ENCODE results near the gene STAMBPL1.
"Not testable (repeated sequence)": the region's sequence is repeated elsewhere in the genome, so short reads cannot be mapped to it uniquely, and the experiment has no call there.

STAMBPL1 gene

GRCh38 chr10:88923520-88923919, 43.5 kb downstream of the STAMBPL1 start:
- DNase-seq = no peak

- peak; percentile 25 for DNase-seq
Measured at GRCh38 chr10:88926566-88927415, 46.7 kb downstream of the STAMBPL1 start.

GRCh38 chr10:88927416-88927690, 47.3 kb downstream of the STAMBPL1 start:
- DNase-seq = no peak

GRCh38 chr10:88928254-88928653, 48.2 kb downstream of the STAMBPL1 start:
- no peak for DNase-seq

GRCh38 chr10:88931548-88931947, 51.5 kb downstream of the STAMBPL1 start:
- DNase-seq = no peak

DNA sequence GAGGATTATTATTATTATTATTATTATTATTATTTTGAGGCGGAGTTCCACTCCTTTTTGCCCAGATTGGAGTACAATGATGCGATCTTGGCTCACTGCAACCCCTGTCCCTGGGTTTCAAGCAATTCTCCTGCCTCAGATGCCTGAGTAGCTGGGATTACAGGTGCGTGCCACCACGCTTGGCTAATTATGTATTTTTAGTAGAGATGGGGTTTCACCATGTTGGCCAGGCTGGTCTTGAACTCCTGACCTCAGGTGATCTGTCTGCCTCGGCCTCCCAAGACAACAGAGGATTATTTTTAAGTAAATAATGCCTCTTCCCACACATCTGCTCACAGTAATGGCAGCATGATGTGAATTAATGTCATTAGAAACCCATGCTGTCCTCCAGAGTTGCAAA, 52.0 kb downstream of the STAMBPL1 start:
- not testable (repeated sequence) for DNase-seq

DNA sequence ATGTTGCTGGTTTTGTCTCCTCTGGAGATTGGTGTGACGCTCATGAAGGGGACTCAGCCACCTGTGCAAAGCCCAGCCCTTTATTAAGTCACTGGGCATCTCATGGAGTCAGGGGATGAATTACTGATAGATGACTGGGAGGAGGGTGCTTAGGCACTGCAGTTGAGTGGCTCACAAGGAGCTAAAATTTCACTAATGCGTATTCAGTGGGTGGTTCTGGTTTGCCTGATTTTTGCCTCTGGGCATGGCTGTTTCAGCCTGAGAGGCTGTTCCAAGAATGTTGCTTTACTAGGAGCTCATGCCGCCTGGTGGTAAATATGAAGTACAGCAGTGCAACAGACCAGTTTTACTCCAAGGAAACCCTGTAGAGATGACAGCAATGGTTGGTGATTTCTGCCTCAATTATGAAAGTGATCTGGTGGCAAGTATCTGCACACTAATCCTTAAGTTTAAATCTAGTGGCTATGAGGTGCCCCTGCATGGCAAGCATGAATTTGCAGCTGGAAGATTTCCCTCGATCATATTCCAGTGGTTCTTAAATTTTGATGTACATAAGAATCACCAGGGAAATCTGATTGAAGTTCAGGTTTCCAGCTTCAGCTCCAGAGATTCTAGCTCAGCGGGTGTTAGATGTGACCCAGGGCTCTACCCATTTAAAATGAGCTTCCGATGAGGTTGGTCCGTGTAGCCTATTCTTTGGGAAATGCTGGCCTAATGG, 52.7 kb downstream of the STAMBPL1 start:
- peak; percentile 86 for DNase-seq

DNA sequence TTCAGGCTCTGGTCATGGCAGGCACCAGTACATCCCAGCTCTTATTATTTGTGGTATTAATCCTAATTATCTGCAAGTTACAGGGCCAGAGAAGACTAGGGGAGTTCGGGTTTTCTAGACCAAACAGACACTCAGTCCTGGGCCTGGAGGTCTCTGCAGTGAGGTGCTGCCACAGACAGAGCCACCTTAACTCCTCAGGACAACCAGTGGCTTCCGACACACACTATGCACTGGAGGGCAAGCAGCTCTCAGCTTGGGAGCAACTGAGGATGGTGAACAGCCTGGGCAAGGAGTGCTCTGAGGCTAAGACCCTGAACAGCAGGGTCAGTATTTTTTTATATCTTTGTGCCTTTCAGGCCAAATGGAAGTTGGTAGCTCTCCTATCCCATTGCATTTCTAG, 53.5 kb downstream of the STAMBPL1 start:
- no peak for DNase-seq

GRCh38 chr10:88934900-88935672, 55.0 kb downstream of the STAMBPL1 start:
- peak; percentile 93 for DNase-seq

DNA sequence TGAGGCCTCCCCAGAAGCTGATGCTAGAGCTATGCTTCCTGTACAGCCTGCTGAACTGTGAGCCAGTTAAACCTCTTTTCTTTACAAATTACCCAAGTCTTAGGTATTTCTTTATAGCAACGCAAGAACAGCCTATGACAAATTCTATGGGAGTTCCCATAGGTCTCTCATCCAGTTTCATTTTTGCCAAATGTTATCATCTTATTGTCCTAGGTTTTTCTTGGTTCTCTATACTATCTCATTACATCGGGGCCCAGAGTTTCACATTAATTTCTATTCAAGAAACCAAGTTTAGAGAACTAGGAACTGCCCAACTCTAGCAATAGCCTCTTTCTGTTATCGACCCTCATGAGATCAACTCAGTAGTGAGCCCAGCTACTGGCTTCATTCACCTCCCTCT, 56.6 kb downstream of the STAMBPL1 start:
- DNase-seq = no peak

GRCh38 chr10:88938039-88938438, 58.0 kb downstream of the STAMBPL1 start:
- no peak for DNase-seq

DNA sequence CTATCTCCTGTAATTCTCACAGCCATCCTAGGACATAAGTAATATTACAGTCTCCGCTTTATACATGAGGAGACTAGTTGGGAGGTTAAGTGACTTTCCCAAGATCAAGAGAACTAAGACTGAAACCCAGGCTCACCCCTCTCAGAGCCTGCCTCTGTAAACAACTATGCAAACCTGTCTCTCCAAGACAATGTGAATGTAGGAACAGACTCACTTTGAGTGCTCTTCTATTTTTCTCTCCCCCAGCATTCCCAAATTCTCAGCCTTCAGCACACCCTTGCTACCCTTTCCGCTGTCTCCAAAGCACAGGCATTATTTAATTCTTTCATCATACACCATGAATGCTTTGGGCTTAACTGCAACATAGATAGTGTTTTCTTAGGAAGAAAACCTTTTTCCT, 58.9 kb downstream of the STAMBPL1 start:
- no peak for DNase-seq

DNA sequence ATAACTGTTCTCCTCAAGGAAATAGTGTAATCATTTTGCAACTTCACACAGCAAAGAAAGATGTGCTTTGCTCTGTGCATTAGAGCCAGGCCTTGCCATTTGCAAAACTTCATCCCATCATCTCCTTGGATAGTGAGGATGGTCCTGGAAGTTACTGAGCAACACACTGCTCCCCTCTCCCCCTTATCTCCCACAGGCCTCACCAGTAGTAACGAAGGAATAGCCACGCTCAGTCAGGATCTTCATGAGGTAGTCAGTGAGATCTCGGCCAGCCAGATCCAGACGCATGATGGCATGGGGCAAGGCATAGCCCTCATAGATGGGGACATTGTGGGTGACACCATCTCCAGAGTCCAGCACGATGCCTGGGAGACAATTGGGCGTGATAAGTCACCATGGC, 61.0 kb downstream of the STAMBPL1 start:
- DNase-seq = no peak

DNA sequence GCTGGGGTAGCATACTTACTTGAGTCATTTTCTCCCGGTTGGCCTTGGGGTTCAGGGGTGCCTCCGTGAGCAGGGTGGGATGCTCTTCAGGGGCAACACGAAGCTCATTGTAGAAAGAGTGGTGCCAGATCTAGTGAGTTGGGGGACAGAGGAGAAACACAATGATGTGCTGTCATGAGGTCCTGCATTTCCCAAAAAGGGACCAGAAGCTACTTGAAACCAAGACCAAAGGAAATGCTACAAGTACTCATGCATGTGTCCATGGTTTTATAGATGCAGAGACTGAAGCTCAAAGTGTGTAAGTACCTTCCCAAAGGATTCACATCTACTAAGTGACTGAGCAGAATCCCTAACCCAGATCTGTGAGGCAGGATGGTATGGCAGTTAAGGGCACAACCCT, 63.7 kb downstream of the STAMBPL1 start:
- no peak for DNase-seq

GRCh38 chr10:88944813-88945212, 64.8 kb downstream of the STAMBPL1 start:
- DNase-seq = no peak

GRCh38 chr10:88946200-88946599, 66.2 kb downstream of the STAMBPL1 start:
- no peak for DNase-seq

DNA sequence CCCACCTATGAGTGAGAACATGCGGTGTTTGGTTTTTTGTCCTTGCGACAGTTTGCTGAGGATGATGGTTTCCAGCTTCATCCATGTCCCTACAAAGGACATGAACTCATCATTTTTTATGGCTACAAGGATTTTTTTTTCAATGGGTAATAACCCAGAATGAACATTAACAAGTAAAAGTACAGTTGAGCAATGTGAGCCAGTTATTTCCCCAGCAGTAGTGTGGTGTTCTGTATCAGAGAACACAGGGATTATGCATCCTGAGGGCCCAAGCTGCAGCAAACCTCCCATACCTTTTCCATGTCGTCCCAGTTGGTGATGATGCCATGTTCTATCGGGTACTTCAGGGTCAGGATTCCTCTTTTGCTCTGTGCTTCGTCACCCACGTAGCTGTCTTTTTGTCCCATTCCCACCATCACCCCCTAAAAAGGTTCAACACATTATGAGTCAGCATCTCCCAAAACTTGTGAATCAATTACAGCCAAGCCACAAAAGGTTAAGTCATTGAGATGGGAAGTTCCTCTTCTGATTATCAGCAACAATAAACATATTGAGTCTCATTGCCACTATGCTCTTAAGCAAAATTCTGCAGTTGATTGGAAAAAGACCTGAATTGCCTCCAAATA, 67.0 kb downstream of the STAMBPL1 start:
- DNase-seq = no peak

GRCh38 chr10:88949051-88949450, 69.0 kb downstream of the STAMBPL1 start:
- DNase-seq = no peak

GRCh38 chr10:88949912-88950837, 70.1 kb downstream of the STAMBPL1 start:
- no peak for DNase-seq

GRCh38 chr10:88952647-88953111, 72.6 kb downstream of the STAMBPL1 start, which contains the start of gene ACTA2:
Gene ACTA2, minus strand, starts transcription at chr10:88952773. Its CDS starts 3,843 bp downstream, at chr10:88948930.
- DNase-seq = no peak

DNA sequence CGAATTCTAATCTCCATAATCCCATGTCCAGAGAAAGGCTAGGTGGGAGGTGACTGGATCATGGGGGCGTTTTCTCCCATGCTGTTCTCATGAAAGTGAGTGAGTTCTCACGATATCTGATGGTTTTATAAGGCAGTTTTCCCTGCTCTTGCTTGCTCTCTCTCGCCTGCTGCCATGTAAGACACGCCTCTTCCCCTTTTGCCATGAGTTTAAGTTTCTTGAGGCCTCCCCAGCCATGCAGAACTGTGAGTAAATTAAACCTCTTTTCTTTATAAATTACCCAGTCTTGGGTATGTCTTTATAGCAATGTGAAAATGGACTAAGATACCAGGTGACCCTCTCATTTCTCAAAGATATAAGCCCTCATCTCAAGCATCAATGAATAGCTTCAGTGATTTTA, 73.6 kb downstream of the STAMBPL1 start:
- DNase-seq = no peak

Measured in DMS53 (cell line).